BE2C (cell line): ENCODE data around the gene SCN1B.

ENCODE experiments used
- DNase-seq: peaks from one replicate; pipeline ENCODE4 v3.0.0-alpha.2; 2020
- H3K27me3 ChIP-seq: fragments of 250-450 bp; sonication (Bioruptor Pico); 2 replicates; pipeline ENCODE4 v1.5.1; 2020; ENCODE audit warnings: mild to moderate bottlenecking
- H3K36me3 ChIP-seq: fragments of 250-450 bp; sonication (Bioruptor Pico); 2 replicates; pipeline ENCODE4 v1.5.1; 2020; ENCODE audit warnings: mild to moderate bottlenecking
- H3K4me1 ChIP-seq: fragments of 250-450 bp; sonication (Bioruptor Pico); 2 replicates; pipeline ENCODE4 v1.5.1; 2020
- H3K4me3 ChIP-seq: 2 replicates; pipeline ENCODE4 v1.5.1; 2011; ENCODE audit warnings: low read depth, low read length
- H3K9me3 ChIP-seq: fragments of 250-450 bp; sonication (Bioruptor Pico); 2 replicates; pipeline ENCODE4 v1.5.1; 2020
- TF ChIP-seq, protein P1 (sequence below): IDR thresholded peaks from 2 replicates; pipeline ENCODE4 v1.5.1; 2012; ENCODE audit warnings: mild to moderate bottlenecking, low read depth, low read length

The SCN1B gene

DNA sequence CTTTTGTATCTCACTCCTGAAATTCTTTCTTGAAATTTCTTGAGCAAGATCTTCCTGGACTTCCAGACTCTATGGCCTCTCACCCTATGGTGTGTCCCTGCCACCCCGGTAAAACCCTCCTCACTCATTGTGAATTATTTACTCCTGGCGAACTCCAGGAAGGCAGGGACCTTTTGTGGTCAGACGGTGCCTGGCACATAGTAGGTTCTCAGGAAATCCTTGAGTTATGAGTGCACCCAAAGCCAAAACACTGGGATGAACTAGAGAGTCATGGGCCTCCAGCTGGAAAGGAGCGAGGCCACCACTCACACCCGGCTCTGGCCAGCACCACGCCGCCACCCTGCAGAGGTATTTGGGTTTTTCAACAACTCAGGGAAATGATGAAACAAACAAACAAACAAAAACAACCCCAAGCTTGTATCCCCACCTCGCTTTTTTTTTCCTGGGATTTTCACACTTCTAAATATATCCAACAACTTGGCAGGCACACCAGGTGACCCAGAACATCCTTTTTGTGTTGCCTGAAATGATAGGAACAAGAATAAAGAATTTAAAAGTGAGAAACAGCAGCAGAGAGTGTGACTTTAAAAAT is 22.4 kb downstream of the SCN1B start:
- Histone ChIP-seq H3K27me3 (peaks cover 6% of the 10 kb centered on the region; the same call in 1 of the 2 replicates), H3K9me3 (no peaks in the 10 kb centered on the region; the same call in 1 of the 2 replicates), H3K4me1 (no peaks in the 10 kb centered on the region), H3K4me3 (no peak overlapping the region), H3K36me3 (no peaks in the 10 kb centered on the region)
- no peak for DNase-seq
- TF ChIP-seq, protein P1, sequence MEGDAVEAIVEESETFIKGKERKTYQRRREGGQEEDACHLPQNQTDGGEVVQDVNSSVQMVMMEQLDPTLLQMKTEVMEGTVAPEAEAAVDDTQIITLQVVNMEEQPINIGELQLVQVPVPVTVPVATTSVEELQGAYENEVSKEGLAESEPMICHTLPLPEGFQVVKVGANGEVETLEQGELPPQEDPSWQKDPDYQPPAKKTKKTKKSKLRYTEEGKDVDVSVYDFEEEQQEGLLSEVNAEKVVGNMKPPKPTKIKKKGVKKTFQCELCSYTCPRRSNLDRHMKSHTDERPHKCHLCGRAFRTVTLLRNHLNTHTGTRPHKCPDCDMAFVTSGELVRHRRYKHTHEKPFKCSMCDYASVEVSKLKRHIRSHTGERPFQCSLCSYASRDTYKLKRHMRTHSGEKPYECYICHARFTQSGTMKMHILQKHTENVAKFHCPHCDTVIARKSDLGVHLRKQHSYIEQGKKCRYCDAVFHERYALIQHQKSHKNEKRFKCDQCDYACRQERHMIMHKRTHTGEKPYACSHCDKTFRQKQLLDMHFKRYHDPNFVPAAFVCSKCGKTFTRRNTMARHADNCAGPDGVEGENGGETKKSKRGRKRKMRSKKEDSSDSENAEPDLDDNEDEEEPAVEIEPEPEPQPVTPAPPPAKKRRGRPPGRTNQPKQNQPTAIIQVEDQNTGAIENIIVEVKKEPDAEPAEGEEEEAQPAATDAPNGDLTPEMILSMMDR, result no peak

DNA sequence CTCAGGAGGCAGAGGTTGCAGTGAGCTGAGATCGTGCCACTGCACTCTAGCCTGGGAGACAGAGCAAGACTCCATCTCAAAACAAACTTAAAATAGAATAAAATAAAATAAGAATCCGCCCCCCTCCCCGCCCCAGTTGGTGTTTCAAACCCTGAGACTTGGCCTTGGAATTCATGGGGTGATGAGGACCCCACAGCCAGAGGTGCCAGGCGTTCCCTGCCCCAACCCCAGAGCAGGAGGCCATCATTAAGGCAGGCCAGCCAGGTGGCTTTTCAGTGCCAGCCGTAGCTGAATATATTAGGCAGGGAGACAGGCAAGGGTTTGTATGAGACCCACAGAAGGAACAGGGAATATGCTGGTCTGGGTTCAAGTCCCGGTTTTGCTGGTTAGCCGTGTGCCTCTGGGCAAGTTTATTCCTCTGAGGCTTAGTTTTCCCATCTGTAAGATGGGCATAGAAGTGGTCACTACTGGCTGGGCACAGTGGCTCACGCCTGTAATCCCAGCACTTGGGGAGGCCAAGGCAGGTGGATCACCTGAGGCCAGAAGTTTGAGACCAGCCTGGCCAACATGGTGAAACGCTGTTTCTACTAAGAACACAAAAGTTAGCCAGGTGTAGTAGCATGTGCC is 23.5 kb downstream of the SCN1B start:
- no peaks in the 10 kb centered on the region for H3K36me3 ChIP-seq
- peaks cover 6% of the 10 kb centered on the region; the same call in 1 of the 2 replicates for H3K27me3 ChIP-seq
- no peak for DNase-seq
- no peak overlapping the region for H3K4me3 ChIP-seq
- H3K9me3 ChIP-seq, result no peaks in the 10 kb centered on the region; the same call in 1 of the 2 replicates
- TF ChIP-seq, protein P1, result no peak
- no peaks in the 10 kb centered on the region for H3K4me1 ChIP-seq

DNA sequence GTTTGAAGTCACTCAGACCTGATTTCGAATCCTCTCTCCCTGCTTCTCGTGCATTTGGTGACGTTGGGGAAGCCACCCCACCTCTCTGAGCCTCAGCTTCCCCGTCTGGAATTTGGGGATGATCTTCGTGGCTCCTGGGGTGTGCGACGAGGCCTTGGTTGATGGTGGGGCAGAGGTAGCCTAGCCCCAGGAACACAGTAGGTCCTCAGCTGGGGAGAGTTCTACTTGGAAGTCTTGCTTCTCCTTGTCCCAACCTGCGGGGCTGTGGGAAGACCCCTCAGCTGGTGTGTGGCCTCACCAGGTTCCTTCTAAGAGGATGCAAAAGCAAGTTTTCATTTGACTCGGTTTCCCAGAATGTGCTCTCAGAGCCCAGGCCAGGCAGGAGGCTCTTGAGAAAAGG is 24.4 kb downstream of the SCN1B start:
- no peaks in the 10 kb centered on the region; the same call in 1 of the 2 replicates for H3K9me3 ChIP-seq
- H3K4me3 ChIP-seq, result no peak overlapping the region
- no peaks in the 10 kb centered on the region for H3K36me3 ChIP-seq
- TF ChIP-seq, protein P1, result no peak
- H3K4me1 ChIP-seq, result no peaks in the 10 kb centered on the region
- no peak for DNase-seq
- H3K27me3 ChIP-seq, result peaks cover 6% of the 10 kb centered on the region

DNA sequence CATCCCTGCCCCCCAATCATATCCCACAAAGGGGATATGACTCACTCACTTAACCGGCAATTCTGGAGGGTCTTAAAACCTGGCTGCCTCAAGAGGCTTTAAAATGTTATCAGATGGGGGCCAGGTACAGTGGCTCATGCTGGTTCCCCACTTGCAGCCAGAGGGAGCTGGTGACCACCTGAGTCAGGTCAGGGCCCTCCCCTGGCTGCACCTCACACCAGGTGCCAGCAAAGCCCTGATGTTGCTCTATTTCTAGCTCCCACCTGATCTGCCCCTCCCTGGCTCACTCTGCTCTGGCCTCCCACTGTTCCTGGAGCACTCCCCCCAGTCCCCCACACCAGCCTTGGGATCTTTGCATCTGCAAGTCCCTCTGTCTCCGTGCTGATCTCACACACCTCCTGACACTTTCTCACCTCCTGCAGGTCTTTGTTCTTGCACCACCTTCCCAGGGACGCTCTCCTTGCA is 25.5 kb downstream of the SCN1B start:
- Histone ChIP-seq H3K27me3 (peaks cover 6% of the 10 kb centered on the region), H3K4me1 (no peaks in the 10 kb centered on the region), H3K36me3 (no peaks in the 10 kb centered on the region), H3K9me3 (no peaks in the 10 kb centered on the region; the same call in 1 of the 2 replicates), H3K4me3 (no peak overlapping the region)
- DNase-seq, result no peak
- TF ChIP-seq, protein P1, result peak; percentile 27; the same call in 1 of the 2 replicates

DNA sequence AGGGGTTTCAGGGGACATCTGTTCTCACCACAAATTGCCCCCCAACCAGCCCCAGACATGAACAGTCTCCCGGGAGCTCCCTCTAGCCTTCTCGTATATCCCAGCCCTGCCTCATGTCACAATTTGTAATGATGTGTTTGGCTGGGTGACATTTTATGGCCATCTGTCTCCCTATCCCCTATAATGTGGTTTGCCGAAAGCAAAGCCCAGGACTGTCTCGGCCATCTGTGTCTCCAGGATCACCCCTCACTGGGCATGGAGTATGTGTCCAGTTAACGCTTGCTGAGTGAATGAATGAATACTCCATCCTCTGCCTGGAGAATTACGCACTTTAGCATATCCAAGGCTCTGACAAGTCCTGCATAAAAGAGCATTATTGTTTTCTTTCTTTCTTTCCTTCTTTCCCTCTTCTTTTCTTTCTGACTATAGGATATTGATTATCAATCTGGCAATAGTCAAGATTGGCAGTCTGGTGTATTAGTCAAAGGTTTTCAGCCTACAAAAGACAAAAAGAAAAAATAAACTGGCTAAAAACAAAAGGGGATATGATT is 26.3 kb downstream of the SCN1B start:
- Histone ChIP-seq H3K36me3 (no peaks in the 10 kb centered on the region), H3K27me3 (peaks cover 6% of the 10 kb centered on the region), H3K9me3 (no peaks in the 10 kb centered on the region; the same call in 1 of the 2 replicates), H3K4me3 (no peak overlapping the region), H3K4me1 (no peaks in the 10 kb centered on the region)
- no peak for DNase-seq
- TF ChIP-seq, protein P1, result no peak

DNA sequence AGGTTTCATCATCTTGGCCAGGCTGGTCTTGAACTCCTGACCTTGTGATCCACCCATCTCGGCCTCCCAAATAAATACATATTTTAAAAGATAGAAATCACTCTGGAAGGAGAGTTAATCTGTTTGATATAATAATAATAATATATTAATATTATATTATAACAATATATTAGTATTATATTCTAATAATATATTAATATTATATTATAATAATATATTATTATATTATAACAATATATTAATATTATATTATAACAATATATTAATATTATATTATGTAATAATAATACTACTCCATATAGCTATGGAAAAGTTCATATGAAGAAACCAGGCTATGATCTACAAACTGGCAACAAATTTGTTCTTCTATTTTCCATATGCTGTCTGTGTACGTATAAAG is 28.1 kb downstream of the SCN1B start:
- no peak for DNase-seq
- Histone ChIP-seq H3K36me3 (no peaks in the 10 kb centered on the region), H3K27me3 (peaks cover 6% of the 10 kb centered on the region), H3K9me3 (no peaks in the 10 kb centered on the region; the same call in 1 of the 2 replicates), H3K4me3 (no peak overlapping the region), H3K4me1 (no peaks in the 10 kb centered on the region)
- TF ChIP-seq, protein P1, result no peak
